PC-3 (cell line): ENCODE data around the gene BICD2. TPM values are rescaled to one million over a fixed set of nuclear protein-coding genes. Genes with fewer than 3 reads are reported as not detected.

Experiments
- ATAC-seq: fragments of 200-7000 bp; cut with Tn5 transposase; 2 replicates; pipeline ENCODE4 v1.9.1; 2020; ENCODE audit warnings: mild to moderate bottlenecking, moderate library complexity
- BruUV-seq: library from RNA; stranded (reverse); fragments of 400-500 nt; replicated peaks from 2 replicates; lab custom pipeline; 2021; lab: Mats Ljungman, UMichigan
- CTCF ChIA-PET: fragments of 300-600 bp; sonication (Branson Sonifier 250); formaldehyde crosslinking; loops from one replicate; lab custom pipeline; 2022; ENCODE audit warnings: antibody characterized with exemption; lab: Charles Lee
- POLR2A ChIA-PET: fragments of 300-600 bp; sonication (Branson Sonifier 250); formaldehyde crosslinking; loops from one replicate; lab custom pipeline; 2022; ENCODE audit warnings: antibody characterized with exemption; ENCODE audit not compliant: unreplicated experiment; lab: Charles Lee
- DNase-seq: peaks from one replicate; pipeline ENCODE4 v3.0.0-alpha.2; 2015
- H2AFZ ChIP-seq: fragments of 300-600 bp; sonication (generic); 2 replicates; pipeline ENCODE4 v1.6.0; 2016; ENCODE audit warnings: antibody characterized with exemption, low read length
- H3F3A ChIP-seq: fragments of 300-600 bp; sonication (generic); one replicate; pipeline ENCODE4 v1.6.0; 2017; ENCODE audit warnings: antibody characterized with exemption, low read length, control low read depth, mild to moderate bottlenecking; ENCODE audit not compliant: unreplicated experiment
- H3K27ac ChIP-seq: fragments of 300-600 bp; sonication (generic); 2 replicates; pipeline ENCODE4 v1.5.1; 2016; ENCODE audit warnings: mild to moderate bottlenecking, low read length
- H3K27me3 ChIP-seq: fragments of 300-600 bp; sonication (generic); 2 replicates; pipeline ENCODE4 v1.6.1; 2016; ENCODE audit warnings: low read length, mixed read lengths
- H3K36me3 ChIP-seq: fragments of 300-600 bp; sonication (generic); 2 replicates; pipeline ENCODE4 v1.6.1; 2016; ENCODE audit warnings: low read depth, mixed run types, low read length, mixed read lengths
- H3K4me1 ChIP-seq: fragments of 300-600 bp; sonication (generic); 2 replicates; pipeline ENCODE4 v1.5.1; 2016; ENCODE audit warnings: low read length; ENCODE audit not compliant: insufficient read depth
- H3K4me2 ChIP-seq: fragments of 300-600 bp; sonication (generic); 2 replicates; pipeline ENCODE4 v1.6.0; 2016; ENCODE audit warnings: low read length
- H3K4me3 ChIP-seq: fragments of 300-600 bp; sonication (generic); 2 replicates; pipeline ENCODE4 v1.5.1; 2016; ENCODE audit warnings: mild to moderate bottlenecking, low read length, mixed read lengths
- H3K79me2 ChIP-seq: fragments of 300-600 bp; sonication (generic); 2 replicates; pipeline ENCODE4 v1.6.1; 2017; ENCODE audit warnings: low read length, mixed read lengths
- H3K9ac ChIP-seq: fragments of 300-600 bp; sonication (generic); 2 replicates; pipeline ENCODE4 v1.6.0; 2016; ENCODE audit warnings: mild to moderate bottlenecking, low read length
- H3K9me2 ChIP-seq: fragments of 300-600 bp; sonication (generic); replicated peaks from 2 replicates; pipeline ENCODE4 v1.6.1; 2016; ENCODE audit warnings: mixed run types, low read length, mixed read lengths
- H3K9me3 ChIP-seq: fragments of 300-600 bp; sonication (generic); 2 replicates; pipeline ENCODE4 v1.6.1; 2016; ENCODE audit warnings: low read length, mixed read lengths
- H4K20me1 ChIP-seq: fragments of 300-600 bp; sonication (generic); 2 replicates; pipeline ENCODE4 v1.6.1; 2016; ENCODE audit warnings: low read length, mixed read lengths
- EZH2 ChIP-seq: fragments of 300-600 bp; sonication (generic); IDR thresholded peaks from one replicate; pipeline ENCODE4 v1.6.1; 2017; ENCODE audit warnings: antibody characterized with exemption, mild to moderate bottlenecking, low read length; ENCODE audit not compliant: unreplicated experiment
- EZH2phosphoT487 ChIP-seq: fragments of 300-600 bp; sonication (generic); IDR thresholded peaks from 2 replicates; pipeline ENCODE4 v1.6.1; 2018; ENCODE audit warnings: mild to moderate bottlenecking, antibody characterized with exemption, low read length, borderline replicate concordance
- intact Hi-C: fragments of 100-400 bp; cut with micrococcal nuclease; formaldehyde crosslinking; loops from 2 replicates; pipeline ENCODE4 v1.9.0; 2023
- total RNA-seq: library from RNA; depleted of rRNA; stranded (reverse); fragments of >200 nt; gene quantifications from 2 replicates; pipeline ENCODE4 v1.2.3, GENCODE V29; 2014
- TF ChIP-seq, protein P1 (sequence below): fragments of 300-600 bp; sonication (generic); conservative IDR thresholded peaks from 2 replicates; pipeline ENCODE4 v1.5.1; 2017; ENCODE audit warnings: antibody characterized with exemption, low read depth, mild to moderate bottlenecking, low read length

BICD2 gene
- total RNA-seq, 1 experiment from 2014 or later: 26.3 TPM

DNA sequence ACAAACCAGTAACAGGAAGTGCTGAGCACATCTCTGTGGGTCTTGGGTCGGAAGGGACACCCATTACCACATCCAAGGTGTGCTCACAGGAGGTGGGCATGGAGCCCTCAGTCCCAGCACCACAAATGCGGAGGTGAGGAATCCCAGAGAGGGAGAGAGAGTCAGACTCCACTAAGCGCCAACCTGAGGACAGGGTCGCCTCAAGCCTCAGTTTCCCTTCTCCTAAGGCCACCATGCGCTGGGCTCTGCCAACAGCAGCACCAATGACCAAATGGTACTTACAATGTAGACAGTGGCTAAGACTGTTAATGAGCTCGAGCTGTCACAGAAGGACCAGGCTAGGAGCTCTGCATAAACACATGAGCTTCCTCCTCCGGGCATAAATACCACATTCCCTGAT is 43.1 kb downstream of the BICD2 start:
- no peak for ATAC-seq
- no peaks in the 10 kb centered on the region for H3K9me3 ChIP-seq

DNA sequence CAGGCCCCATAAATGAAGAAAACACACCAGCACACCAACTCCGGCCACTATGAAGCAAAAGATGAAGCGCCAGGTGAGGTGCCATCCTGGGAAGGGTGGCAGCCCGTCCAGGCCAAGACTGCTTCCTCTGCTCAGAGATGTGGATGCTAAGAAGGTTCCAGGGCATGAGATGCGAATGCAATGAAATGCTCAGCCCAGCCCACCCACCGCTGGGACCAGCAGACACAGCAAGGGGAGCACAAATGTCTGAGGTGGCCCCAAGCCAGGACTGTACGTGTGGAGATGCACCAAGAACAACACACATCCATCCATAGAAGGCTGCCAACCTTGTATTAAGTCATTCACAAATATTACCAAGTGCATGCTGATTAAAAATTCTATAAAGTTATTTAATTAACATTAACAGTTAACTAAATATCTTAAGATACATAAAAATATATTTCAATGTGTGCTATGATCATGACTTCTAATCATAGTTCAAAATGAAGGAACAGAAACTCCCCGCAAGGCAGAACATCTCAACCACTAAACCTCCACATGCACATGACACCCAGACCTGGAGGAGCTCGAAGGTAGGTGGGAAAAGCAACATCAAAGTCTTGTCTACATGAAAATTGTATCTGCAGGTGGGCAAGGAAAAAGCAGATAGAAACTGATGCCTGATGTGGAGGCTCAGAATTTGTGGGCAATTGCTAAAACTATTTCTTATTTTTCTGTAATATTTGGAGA is 43.7 kb downstream of the BICD2 start:
- DNase-seq: no peak
- H3K27me3 ChIP-seq: no peaks in the 10 kb centered on the region
- no peak for ATAC-seq
- no peak overlapping the region for H3K4me3 ChIP-seq
- H3K4me2 ChIP-seq: no peak overlapping the region
- no peak overlapping the region for H3K27ac ChIP-seq
- no peaks in the 10 kb centered on the region for H3K4me1 ChIP-seq
- H2AFZ ChIP-seq: no peak overlapping the region
- no peaks in the 10 kb centered on the region for H4K20me1 ChIP-seq
- H3K9ac ChIP-seq: no peak overlapping the region
- no TSS peak for BruUV-seq
- intact Hi-C loops: no loop called here
- TF ChIP-seq EZH2phosphoT487: no peak
- H3K36me3 ChIP-seq: no peaks in the 10 kb centered on the region; the same call in none of the 2 replicates
- H3K9me2 ChIP-seq: no peaks in the 10 kb centered on the region
- no peaks in the 10 kb centered on the region for H3K9me3 ChIP-seq
- POLR2A ChIA-PET: no interaction called here
- H3F3A ChIP-seq: no peaks in the 10 kb centered on the region
- CTCF ChIA-PET: no interaction called here
- H3K79me2 ChIP-seq: no peaks in the 10 kb centered on the region

More for the DNA sequence above, 43.1 kb downstream of the BICD2 start:
- TF ChIP-seq EZH2phosphoT487: no peak
- no peak for TF ChIP-seq EZH2
- TF ChIP-seq, protein P1, sequence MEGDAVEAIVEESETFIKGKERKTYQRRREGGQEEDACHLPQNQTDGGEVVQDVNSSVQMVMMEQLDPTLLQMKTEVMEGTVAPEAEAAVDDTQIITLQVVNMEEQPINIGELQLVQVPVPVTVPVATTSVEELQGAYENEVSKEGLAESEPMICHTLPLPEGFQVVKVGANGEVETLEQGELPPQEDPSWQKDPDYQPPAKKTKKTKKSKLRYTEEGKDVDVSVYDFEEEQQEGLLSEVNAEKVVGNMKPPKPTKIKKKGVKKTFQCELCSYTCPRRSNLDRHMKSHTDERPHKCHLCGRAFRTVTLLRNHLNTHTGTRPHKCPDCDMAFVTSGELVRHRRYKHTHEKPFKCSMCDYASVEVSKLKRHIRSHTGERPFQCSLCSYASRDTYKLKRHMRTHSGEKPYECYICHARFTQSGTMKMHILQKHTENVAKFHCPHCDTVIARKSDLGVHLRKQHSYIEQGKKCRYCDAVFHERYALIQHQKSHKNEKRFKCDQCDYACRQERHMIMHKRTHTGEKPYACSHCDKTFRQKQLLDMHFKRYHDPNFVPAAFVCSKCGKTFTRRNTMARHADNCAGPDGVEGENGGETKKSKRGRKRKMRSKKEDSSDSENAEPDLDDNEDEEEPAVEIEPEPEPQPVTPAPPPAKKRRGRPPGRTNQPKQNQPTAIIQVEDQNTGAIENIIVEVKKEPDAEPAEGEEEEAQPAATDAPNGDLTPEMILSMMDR: no peak
- Histone ChIP-seq H3K4me3 (no peak overlapping the region), H4K20me1 (no peaks in the 10 kb centered on the region), H3K4me1 (no peaks in the 10 kb centered on the region), H3K79me2 (no peaks in the 10 kb centered on the region), H3K9ac (no peak overlapping the region), H2AFZ (no peak overlapping the region), H3F3A (no peaks in the 10 kb centered on the region), H3K9me2 (no peaks in the 10 kb centered on the region), H3K27me3 (no peaks in the 10 kb centered on the region), H3K4me2 (no peak overlapping the region), H3K27ac (no peak overlapping the region), H3K36me3 (no peaks in the 10 kb centered on the region; the same call in none of the 2 replicates)
- intact Hi-C loops: no loop called here
- BruUV-seq: no TSS peak
- ChIA-PET POLR2A (no interaction called here), CTCF (no interaction called here)
- no peak for DNase-seq

DNA sequence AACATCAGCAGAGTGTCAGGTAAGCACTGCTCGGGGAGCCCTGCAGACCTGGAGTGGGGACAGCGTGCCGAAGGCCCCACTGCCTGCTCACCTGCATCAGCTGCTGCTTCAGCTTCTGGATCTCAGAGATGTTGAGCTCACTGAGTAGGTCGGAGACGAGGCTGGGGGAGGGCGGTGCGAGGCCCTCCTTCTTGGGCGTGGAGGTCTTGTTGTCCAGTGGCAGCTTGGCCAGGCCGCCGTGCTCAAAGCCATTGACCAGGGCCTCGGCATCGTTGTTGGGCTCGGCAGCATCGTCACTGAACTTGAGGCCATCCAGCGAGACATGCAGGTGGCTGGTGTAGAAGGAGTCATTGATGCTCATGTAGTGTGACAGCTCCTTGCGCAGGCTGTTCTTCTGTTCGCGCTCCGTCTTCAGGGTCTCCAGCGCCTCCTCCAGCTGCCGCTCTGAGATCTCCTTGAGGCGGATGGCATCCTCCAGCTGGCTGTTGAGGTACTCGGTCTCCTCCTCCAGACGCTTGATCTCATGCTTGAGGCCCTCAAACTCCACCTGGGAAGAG is 44.3 kb downstream of the BICD2 start:
- Histone ChIP-seq H3K36me3 (no peaks in the 10 kb centered on the region; the same call in none of the 2 replicates), H4K20me1 (no peaks in the 10 kb centered on the region), H3K27me3 (no peaks in the 10 kb centered on the region), H3K4me2 (no peak overlapping the region), H3K27ac (no peak overlapping the region), H2AFZ (no peak overlapping the region), H3K9me3 (no peaks in the 10 kb centered on the region), H3K4me3 (no peak overlapping the region), H3K9me2 (no peaks in the 10 kb centered on the region), H3K9ac (no peak overlapping the region), H3K4me1 (no peaks in the 10 kb centered on the region), H3K79me2 (no peaks in the 10 kb centered on the region), H3F3A (no peaks in the 10 kb centered on the region)
- no peak for ATAC-seq
- BruUV-seq: no TSS peak
- ChIA-PET POLR2A (interaction anchor here (0.5 kb wide), 1 partner anchor 93 kb away, joined by 4 read pairs; no protein-coding TSS in a partner anchor), CTCF (no interaction called here)
- DNase-seq: no peak
- intact Hi-C loops: no loop called here
- TF ChIP-seq, protein P1: no peak
